HepG2 (cell line): ENCODE data around the gene CCDC85C. TPM values are rescaled to one million over a fixed set of nuclear protein-coding genes. Genes with fewer than 3 reads are reported as not detected.
A peak's percentile ranks its signal among the peaks of the same experiment; 100 is the strongest.

Experiments used
- ATAC-seq: fragments of 200-7000 bp; cut with Tn5 transposase; 3 replicates; pipeline ENCODE4 v1.9.1; 2020; ENCODE audit warnings: mild to moderate bottlenecking, moderate library complexity
- BruUV-seq: library from RNA; stranded (reverse); fragments of 400-500 nt; replicated peaks from 2 replicates; lab custom pipeline; 2021; lab: Mats Ljungman, UMichigan
- CTCF ChIA-PET: fragments of 300-600 bp; formaldehyde crosslinking; extraction: SDS; loops from one replicate; lab custom pipeline; 2021; ENCODE audit warnings: low total read pairs, inconsistent platforms, low intra/inter-chr PET ratio; lab: Yijun Ruan, JAX
- POLR2A ChIA-PET: fragments of 350-600 bp; sonication (Branson Sonifier 250); formaldehyde crosslinking; loops from one replicate; lab custom pipeline; 2020; ENCODE audit warnings: antibody characterized with exemption, inconsistent platforms; lab: Yijun Ruan, JAX
- DNase-seq: peaks from one replicate; pipeline ENCODE4 v3.0.0-alpha.2; 2015; ENCODE audit warnings: low spot score
- FAIRE-seq: peaks from 3 replicates; lab custom pipeline; 2011; peaks lifted over from hg19 to GRCh38; lab: Jason Lieb, UNC
- H2AFZ ChIP-seq: one replicate; pipeline ENCODE4 v1.6.1; 2011; ENCODE audit warnings: low read length, inconsistent platforms
- H3K27ac ChIP-seq: fragments of 300-600 bp; 3 replicates; pipeline ENCODE4 v1.8.0; 2011; ENCODE audit warnings: mixed run types, mild to moderate bottlenecking, mixed read lengths, low read length, inconsistent platforms; ENCODE audit not compliant: insufficient read depth; ENCODE audit errors: extremely low read length
- H3K27me3 ChIP-seq, 2 experiments: fragments of 200-600 bp in 1 of 2; 2 replicates in 1 of 2; 3 replicates in 1 of 2; pipeline versions ENCODE4 v1.6.0 to v1.8.0; 2011; ENCODE audit warnings: low read length in 2 of 2, mild to moderate bottlenecking in 2 of 2, moderate library complexity in 2 of 2, inconsistent platforms in 1 of 2; ENCODE audit not compliant: insufficient read depth in 2 of 2, control insufficient read depth in 1 of 2
- H3K36me3 ChIP-seq, 2 experiments: fragments of 200-600 bp in 1 of 2; replicated peaks in 1 of 2; 2 replicates in 1 of 2; 3 replicates in 1 of 2; pipeline versions ENCODE4 v1.5.1 to v1.8.0; 2011; ENCODE audit warnings: low read length in 2 of 2, inconsistent platforms in 1 of 2; ENCODE audit not compliant: insufficient read depth in 2 of 2, control insufficient read depth in 1 of 2
- H3K4me1 ChIP-seq: 2 replicates; pipeline ENCODE4 v1.5.1; 2012; ENCODE audit warnings: low read length, inconsistent platforms; ENCODE audit not compliant: insufficient read depth
- H3K4me2 ChIP-seq: 2 replicates; pipeline ENCODE4 v1.6.0; 2011; ENCODE audit warnings: low read depth, low read length, inconsistent platforms
- H3K4me3 ChIP-seq, 3 experiments: fragments of 200-600 bp in 1 of 3; sonication (generic), shearing (Covaris generic) in 1 of 3; replicated peaks in 1 of 3; 2 replicates each; pipeline ENCODE4 v1.5.1; 2011 to 2016; ENCODE audit warnings: low read length in 3 of 3, inconsistent platforms in 2 of 3, low read depth in 2 of 3, mild to moderate bottlenecking in 2 of 3, control low read depth in 1 of 3, mixed read lengths in 1 of 3; ENCODE audit not compliant: insufficient read depth in 1 of 3
- H3K79me2 ChIP-seq: one replicate; pipeline ENCODE4 v1.6.1; 2011; ENCODE audit warnings: low read length, inconsistent platforms; ENCODE audit not compliant: insufficient read depth
- H3K9ac ChIP-seq: 2 replicates; pipeline ENCODE4 v1.6.0; 2011; ENCODE audit warnings: mild to moderate bottlenecking, low read depth, low read length, inconsistent platforms; ENCODE audit not compliant: insufficient read depth
- H3K9me3 ChIP-seq: 2 replicates; pipeline ENCODE4 v1.5.1; 2012; ENCODE audit warnings: mild to moderate bottlenecking, low read length
- H4K20me1 ChIP-seq: 2 replicates; pipeline ENCODE4 v1.6.0; 2011; ENCODE audit warnings: inconsistent platforms, mild to moderate bottlenecking, low read length, moderate library complexity; ENCODE audit not compliant: insufficient read depth
- ATF7 ChIP-seq, 2 experiments: fragments of 450-650 bp in 1 of 2; sonication (generic) in 1 of 2; formaldehyde crosslinking in 1 of 2; IDR thresholded peaks; 2 replicates each; pipeline versions ENCODE4 v1.4.0 to v1.6.1; 2016 to 2020; ENCODE audit warnings: antibody characterized with exemption in 1 of 2, mild to moderate bottlenecking in 1 of 2, missing genetic modification reagents in 1 of 2
- CEBPB ChIP-seq: IDR thresholded peaks from 2 replicates; pipeline ENCODE4 v1.6.1; 2011; ENCODE audit warnings: low read depth, low read length, improper control_type of control experiment, borderline replicate concordance
- FOXA3 ChIP-seq: IDR thresholded peaks from 2 replicates; pipeline ENCODE4 v1.6.1; 2016; ENCODE audit warnings: missing genetic modification reagents, missing compliant biosample characterization
- FOXC1 ChIP-seq: sonication (generic); formaldehyde crosslinking; IDR thresholded peaks from 2 replicates; pipeline ENCODE4 v1.8.0; 2022; ENCODE audit warnings: mild to moderate bottlenecking, missing genetic modification reagents, borderline replicate concordance
- HOXA5 ChIP-seq: sonication (generic); formaldehyde crosslinking; IDR thresholded peaks from 2 replicates; pipeline ENCODE4 v1.4.0; 2020; ENCODE audit warnings: missing genetic modification reagents
- NBN ChIP-seq: fragments of 450-650 bp; conservative IDR thresholded peaks from 2 replicates; pipeline ENCODE4 v1.6.1; 2017
- REPIN1 ChIP-seq: sonication (generic); formaldehyde crosslinking; IDR thresholded peaks from 2 replicates; pipeline ENCODE4 v1.8.0; 2022; ENCODE audit warnings: missing genetic modification reagents, low read depth, mild to moderate bottlenecking, borderline replicate concordance
- SALL1 ChIP-seq: sonication (generic); formaldehyde crosslinking; IDR thresholded peaks from 2 replicates; pipeline ENCODE4 v1.8.0; 2022; ENCODE audit warnings: mild to moderate bottlenecking, missing genetic modification reagents
- ZNF136 ChIP-seq: sonication (generic); formaldehyde crosslinking; IDR thresholded peaks from 2 replicates; pipeline ENCODE4 v1.8.1; 2022; ENCODE audit warnings: low read depth, mild to moderate bottlenecking, moderate library complexity, missing genetic modification reagents
- ZNF142 ChIP-seq: sonication (generic); formaldehyde crosslinking; IDR thresholded peaks from 2 replicates; pipeline ENCODE4 v1.4.0; 2020; ENCODE audit warnings: missing genetic modification reagents
- ZNF20 ChIP-seq: sonication (generic); formaldehyde crosslinking; IDR thresholded peaks from 2 replicates; pipeline ENCODE4 v1.4.0; 2020; ENCODE audit warnings: mild to moderate bottlenecking, moderate library complexity, missing genetic modification reagents
- ZNF605 ChIP-seq: sonication (generic); formaldehyde crosslinking; IDR thresholded peaks from 2 replicates; pipeline ENCODE4 v1.8.0; 2022; ENCODE audit warnings: mild to moderate bottlenecking, missing genetic modification reagents
- ZNF784 ChIP-seq: sonication (generic); formaldehyde crosslinking; IDR thresholded peaks from 2 replicates; pipeline ENCODE4 v1.5.1; 2020; ENCODE audit warnings: missing genetic modification reagents, mild to moderate bottlenecking, borderline replicate concordance
- ZNF883 ChIP-seq: sonication (generic); formaldehyde crosslinking; IDR thresholded peaks from 2 replicates; pipeline ENCODE4 v1.5.1; 2020; ENCODE audit warnings: mild to moderate bottlenecking, missing genetic modification reagents; ENCODE audit errors: not compliant biosample characterization
- WGBS: methylation state at CpG from one replicate; pipeline ENCODE4 v1.1.6; 2017; ENCODE audit warnings: low lambda C conversion rate; 5-methylcytosine and 5-hydroxymethylcytosine counted together
- in situ Hi-C: cut with HindIII; loops from 2 replicates; pipeline ENCODE4 v1.10.0; 2017; ENCODE audit warnings: low pct_unique_long_range_greater_than_20kb; ENCODE audit not compliant: extremely low pct_ligation_motif_present
- intact Hi-C: fragments of 100-400 bp; cut with micrococcal nuclease; formaldehyde crosslinking; loops from one replicate; pipeline ENCODE4 v1.10.0; 2022; ENCODE audit not compliant: unreplicated experiment
- polyA plus RNA-seq, 8 experiments: library from polyadenylated mRNA; depleted of rRNA in 3 of 8; stranded (reverse) in 7 of 8; unstranded in 1 of 8; fragments of >200 nt; fragmentation: Illumina TruSeq in 4 of 8; extraction: Trizol in 4 of 8; gene quantifications; 2 replicates each; pipeline versions ENCODE4 v1.2.1 to v1.2.3, GENCODE V29; 2011 to 2016; ENCODE audit warnings: low read depth in 4 of 8, missing spikeins in 1 of 8, mixed read lengths in 1 of 8; ENCODE audit not compliant: insufficient read depth in 1 of 8
- total RNA-seq, 5 experiments: library from RNA; depleted of rRNA; stranded (reverse); fragments of >200 nt; fragmentation: Illumina TruSeq; extraction: Trizol; gene quantifications; 2 replicates each; pipeline ENCODE4 v1.2.3, GENCODE V29; 2016; ENCODE audit warnings: low read depth in 1 of 5
- TF ChIP-seq, protein P1 (sequence below): sonication (generic); formaldehyde crosslinking; IDR thresholded peaks from 2 replicates; pipeline ENCODE4 v1.4.0; 2020; ENCODE audit warnings: mild to moderate bottlenecking, missing genetic modification reagents, borderline replicate concordance
- TF ChIP-seq, protein P2 (sequence below): sonication (generic); formaldehyde crosslinking; IDR thresholded peaks from 2 replicates; pipeline ENCODE4 v1.8.1; 2022; ENCODE audit warnings: mild to moderate bottlenecking, missing genetic modification reagents

CCDC85C gene
- total and polyA plus RNA-seq, 2 of the 13 experiments (the other 11 are each of a cell fraction or from before 2014, with no cell fraction given) = 18.8 to 43.8 TPM

- FAIRE-seq = peak; percentile 62
- TF ChIP-seq ZNF142 (CRISPR knock-in tag) = no peak
- TF ChIP-seq, protein P1, sequence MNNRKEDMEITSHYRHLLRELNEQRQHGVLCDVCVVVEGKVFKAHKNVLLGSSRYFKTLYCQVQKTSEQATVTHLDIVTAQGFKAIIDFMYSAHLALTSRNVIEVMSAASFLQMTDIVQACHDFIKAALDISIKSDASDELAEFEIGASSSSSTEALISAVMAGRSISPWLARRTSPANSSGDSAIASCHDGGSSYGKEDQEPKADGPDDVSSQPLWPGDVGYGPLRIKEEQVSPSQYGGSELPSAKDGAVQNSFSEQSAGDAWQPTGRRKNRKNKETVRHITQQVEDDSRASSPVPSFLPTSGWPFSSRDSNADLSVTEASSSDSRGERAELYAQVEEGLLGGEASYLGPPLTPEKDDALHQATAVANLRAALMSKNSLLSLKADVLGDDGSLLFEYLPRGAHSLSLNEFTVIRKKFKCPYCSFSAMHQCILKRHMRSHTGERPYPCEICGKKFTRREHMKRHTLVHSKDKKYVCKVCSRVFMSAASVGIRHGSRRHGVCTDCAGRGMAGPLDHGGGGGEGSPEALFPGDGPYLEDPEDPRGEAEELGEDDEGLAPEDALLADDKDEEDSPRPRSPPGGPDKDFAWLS (CRISPR knock-in tag) = no peak
- TF ChIP-seq NBN = no peak
- TF ChIP-seq ZNF883 = no peak
- no peak for TF ChIP-seq ATF7 (IDR thresholded peaks at IDR 0.05)
- no peak for TF ChIP-seq ATF7 (CRISPR knock-in tag; IDR thresholded peaks at IDR 0.05)
- TF ChIP-seq REPIN1 (CRISPR knock-in tag) = no peak
- TF ChIP-seq CEBPB = no peak
- TF ChIP-seq HOXA5 (CRISPR knock-in tag) = no peak
- TF ChIP-seq ZNF20 (CRISPR knock-in tag) = no peak
- TF ChIP-seq FOXA3 = no peak
- TF ChIP-seq ZNF784 = no peak
- TF ChIP-seq ZNF605 (CRISPR knock-in tag) = no peak
- TF ChIP-seq, protein P2, sequence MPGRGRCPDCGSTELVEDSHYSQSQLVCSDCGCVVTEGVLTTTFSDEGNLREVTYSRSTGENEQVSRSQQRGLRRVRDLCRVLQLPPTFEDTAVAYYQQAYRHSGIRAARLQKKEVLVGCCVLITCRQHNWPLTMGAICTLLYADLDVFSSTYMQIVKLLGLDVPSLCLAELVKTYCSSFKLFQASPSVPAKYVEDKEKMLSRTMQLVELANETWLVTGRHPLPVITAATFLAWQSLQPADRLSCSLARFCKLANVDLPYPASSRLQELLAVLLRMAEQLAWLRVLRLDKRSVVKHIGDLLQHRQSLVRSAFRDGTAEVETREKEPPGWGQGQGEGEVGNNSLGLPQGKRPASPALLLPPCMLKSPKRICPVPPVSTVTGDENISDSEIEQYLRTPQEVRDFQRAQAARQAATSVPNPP (CRISPR knock-in tag) = no peak
- no peak for TF ChIP-seq SALL1 (CRISPR knock-in tag)
- TF ChIP-seq ZNF136 = no peak
- TF ChIP-seq FOXC1 (CRISPR knock-in tag) = no peak
These were observed 125.9 kb downstream of the CCDC85C start for GRCh38 chr14:99478128-99478527.

More at GRCh38 chr14:99478128-99478527, 125.9 kb downstream of the CCDC85C start:
- H3K4me1 ChIP-seq = peaks cover 46% of the 10 kb centered on the region
- no peaks in the 10 kb centered on the region; a peak in 1 of 5 replicates for H3K27me3 ChIP-seq
- H3K4me3 ChIP-seq = peak overlapping the region; percentile 87 to 92 (median 88)
- DNase-seq (no peak), ATAC-seq (no peak)
- peaks cover 33% of the 10 kb centered on the region for H4K20me1 ChIP-seq
- in situ Hi-C loops = no loop called here
- ChIA-PET POLR2A (no interaction called here), CTCF (no interaction called here)
- 14% methylated on average over 4 of the region's 4 CpGs for WGBS
- H3K4me2 ChIP-seq = peak overlapping the region; percentile 80
- H3K79me2 ChIP-seq = peaks cover 89% of the 10 kb centered on the region
- H3K9me3 ChIP-seq = no peaks in the 10 kb centered on the region
- intact Hi-C loops = loop anchor here (5.0 kb wide), 1 partner anchor 581 kb away; no protein-coding TSS in a partner anchor
- no TSS peak for BruUV-seq
- H2AFZ ChIP-seq = no peak overlapping the region
- H3K27ac ChIP-seq = no peak overlapping the region
- H3K36me3 ChIP-seq = no peaks in the 10 kb centered on the region
- H3K9ac ChIP-seq = peak overlapping the region; percentile 83; the same call in 1 of the 2 replicates
